Stimulated activated CD8-positive, alpha-beta memory T cell treated with anti-CD3 and anti-CD28 coated beads, Interleukin-7, amount 100 ng/mL, for 48 hours (primary cell): ENCODE results near the gene POLR3E.
"Not testable (repeated sequence)": the region's sequence is repeated elsewhere in the genome, so short reads cannot be mapped to it uniquely, and the experiment has no call there.

ENCODE experiments used
- DNase-seq, 2 donors: peaks; one replicate each; pipeline ENCODE4 v3.0.0-alpha.2; 2020; ENCODE audit warnings: low read depth in 1 of 2; ENCODE audit errors: extremely low read depth in 1 of 2

POLR3E gene

DNA sequence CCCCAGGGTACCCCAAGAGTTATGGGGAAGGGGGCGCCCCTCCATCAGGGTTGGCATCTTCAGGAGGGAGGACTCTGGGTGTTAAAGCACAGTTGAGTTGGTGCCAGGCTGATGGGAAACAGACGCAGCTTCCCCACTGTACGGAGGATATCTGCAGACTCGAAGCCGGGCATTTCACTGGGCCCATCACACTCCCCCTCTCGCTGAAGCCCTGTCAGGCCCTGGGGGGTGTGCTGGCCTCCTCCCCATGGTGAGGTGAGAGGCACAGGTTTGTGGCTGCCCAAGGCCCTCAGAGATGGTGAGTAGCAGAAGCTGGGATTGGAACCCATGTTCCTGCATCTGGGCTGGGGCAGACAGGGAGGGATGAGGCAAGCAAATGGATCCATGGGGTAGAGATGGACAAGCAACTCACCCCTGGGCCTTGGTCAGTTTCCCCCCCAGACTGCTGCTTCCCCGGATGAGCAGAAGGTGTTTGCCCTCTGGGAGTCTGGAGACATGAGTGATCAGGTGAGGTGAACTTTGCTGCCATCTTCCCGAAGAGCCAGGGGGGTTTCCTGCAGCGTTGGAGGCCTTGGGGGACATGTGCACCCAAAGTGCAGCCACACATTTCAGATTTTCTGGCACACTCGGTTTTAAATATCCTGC is 31.0 kb downstream of the POLR3E start:
- DNase-seq = no peak

DNA sequence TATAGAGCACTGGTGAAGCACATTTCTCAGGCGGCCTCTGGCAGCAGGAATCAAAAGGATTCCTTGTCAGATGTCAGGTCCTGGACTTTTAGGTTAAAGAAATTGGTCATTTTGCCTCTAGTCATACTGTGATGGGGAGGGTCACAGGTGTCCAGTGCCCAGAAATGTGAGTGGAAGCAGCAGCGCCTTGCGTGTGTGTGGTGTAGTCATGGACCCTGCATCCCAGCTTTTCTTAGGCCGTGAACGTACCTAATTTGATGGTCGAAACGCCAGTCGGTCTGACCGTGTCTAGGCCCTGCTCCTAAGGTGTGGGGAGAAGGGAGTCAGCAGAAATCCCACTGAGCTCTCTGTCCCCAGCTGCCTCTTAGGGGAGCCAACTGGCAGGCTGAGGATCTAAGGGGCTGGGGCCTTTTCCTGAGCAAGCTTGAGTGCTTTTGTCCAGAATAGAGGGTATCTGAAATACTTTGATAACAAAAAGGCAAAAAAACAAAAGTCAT is 32.0 kb downstream of the POLR3E start:
- DNase-seq = no peak

DNA sequence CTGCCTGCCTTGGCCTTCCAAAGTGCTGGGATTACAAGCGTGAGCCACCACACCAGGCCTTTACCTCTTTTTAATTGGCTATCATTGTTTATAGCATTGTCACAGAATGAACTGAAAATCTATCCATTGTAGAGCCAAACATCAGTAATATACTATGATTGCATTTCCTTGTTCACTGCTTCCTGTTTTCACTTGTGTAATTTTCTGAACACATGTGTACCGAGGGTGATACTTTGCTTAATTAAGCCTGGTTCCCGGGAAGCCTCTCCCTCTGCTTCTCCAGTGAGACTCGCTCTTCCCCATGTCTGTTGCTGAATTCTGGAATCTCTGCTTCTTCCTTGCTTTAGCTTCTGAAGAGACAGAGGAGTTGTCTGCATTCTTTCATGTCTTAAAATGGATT is 33.1 kb downstream of the POLR3E start:
- no peak for DNase-seq

DNA sequence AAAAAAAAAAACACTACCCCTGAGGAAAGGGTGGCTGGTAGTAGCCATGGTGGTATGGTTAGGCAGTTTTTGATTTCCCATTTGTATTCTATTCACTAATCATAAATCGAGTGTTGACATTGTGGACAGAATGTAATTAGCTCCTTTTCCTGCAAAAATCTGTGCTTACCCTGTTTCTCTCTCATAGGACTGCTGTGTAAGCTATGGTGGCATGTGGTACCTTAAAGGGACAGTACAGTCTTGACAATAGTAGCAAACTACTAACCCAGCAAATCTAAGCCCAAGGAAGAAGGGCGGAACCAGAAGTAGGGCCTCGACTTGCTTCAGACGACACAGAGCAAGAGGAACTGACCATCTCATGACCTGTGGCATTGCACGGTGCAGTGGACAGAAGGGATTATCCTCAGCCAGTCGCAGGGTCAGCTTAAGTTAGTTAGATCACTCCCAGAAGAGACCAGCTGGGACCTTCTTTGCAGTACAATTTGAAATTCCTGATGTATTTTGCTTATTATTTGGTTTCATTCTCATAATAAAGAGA is 36.3 kb downstream of the POLR3E start:
- DNase-seq = no peak

DNA sequence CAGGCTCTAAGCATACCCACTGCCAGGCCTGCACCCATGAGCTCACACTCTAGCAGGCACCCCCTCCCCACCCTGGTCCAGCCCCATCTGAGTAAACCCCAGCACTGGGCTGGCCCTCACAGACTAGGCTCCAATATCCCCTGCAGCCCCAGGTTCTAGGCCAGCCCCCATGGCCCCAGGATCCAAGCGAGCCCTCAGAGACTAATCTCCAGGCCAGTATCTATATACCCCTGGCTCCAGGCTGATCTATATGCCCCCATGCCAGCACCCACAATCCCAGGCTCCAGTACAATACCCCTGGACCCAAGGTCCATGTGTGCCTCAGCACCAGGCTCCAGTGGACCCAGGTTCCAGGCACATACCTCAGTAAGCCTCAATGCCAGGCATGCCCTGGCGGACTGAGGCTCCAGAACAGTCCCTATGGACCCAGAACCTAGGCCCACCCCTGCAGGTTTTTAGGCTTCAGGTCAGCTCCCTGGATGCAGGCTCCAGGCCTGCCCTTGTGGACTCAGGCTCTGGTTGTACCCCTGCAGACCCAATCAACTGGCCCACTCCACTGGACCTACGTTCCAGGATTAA is 38.5 kb downstream of the POLR3E start:
- DNase-seq = no peak

DNA sequence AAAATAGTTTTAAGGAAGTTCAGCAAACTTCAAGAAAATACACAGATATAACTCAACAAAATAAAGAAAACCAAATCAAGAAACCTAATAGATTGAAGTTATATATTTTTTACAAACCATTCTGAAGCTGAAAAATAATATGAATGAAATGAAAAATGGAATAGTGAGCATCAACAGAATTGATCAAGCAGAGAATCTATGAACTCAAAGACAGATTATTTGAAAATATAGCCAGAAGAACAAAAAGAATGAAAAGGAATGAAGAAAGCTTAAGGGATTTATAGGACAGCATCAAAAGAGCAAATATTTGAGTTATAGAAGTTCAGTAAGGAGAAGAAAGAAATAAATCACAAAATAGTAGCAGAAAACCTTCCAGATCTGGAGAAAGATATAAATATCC is 39.4 kb downstream of the POLR3E start:
- DNase-seq = no peak

DNA sequence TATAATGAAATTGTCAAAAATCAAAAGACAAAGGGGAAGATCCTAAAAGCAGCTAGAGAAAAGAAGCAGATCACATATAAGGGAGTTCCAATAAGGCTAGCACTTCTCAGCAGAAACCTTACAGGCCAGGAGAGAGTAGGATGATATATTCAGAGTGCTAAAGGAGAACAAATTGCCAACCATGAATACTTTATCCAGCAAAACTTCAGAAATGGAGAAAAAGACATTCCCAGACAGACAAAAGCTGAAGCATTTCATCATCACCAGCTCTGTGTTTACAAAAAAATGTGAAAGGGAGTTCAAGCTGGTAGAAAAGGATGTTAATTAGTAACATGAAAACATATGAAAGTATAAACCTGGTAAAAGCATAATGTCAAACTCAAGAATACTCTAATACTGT is 39.8 kb downstream of the POLR3E start:
- DNase-seq = no peak

DNA sequence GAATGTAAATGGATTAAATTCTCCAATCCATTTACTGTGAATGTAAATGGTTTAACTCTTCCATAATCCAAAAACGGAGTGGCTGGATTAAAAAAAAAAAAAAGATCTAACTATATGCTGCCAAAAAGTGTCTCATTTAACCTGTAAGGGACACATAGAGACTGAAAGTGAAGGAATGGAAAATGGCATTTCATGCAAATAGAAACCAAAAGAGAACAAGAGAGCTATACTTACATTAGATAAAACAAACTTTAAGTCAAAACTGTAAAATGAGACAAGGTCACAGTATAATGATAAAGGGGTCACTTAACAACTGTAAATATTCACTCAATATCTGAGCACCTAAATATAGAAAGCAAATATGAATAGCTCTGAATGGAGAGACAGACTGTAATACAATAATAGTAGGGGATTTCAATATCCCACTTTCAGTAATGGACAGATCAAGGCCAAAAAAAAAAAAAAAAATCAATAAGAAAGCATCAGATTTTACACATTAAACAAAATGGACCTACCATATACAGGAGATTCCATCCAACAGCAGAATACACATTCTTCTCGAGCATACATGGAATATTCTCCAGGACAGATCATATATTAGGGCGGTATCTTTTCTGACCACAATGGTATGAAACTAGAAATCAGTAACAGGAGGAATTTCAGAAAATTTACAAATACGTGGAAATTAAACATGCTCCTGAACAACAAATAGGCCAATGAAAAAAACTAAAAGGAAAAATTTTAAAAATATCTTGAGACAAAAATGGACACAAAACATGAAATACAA is 40.8 kb downstream of the POLR3E start:
- DNase-seq = no peak

DNA sequence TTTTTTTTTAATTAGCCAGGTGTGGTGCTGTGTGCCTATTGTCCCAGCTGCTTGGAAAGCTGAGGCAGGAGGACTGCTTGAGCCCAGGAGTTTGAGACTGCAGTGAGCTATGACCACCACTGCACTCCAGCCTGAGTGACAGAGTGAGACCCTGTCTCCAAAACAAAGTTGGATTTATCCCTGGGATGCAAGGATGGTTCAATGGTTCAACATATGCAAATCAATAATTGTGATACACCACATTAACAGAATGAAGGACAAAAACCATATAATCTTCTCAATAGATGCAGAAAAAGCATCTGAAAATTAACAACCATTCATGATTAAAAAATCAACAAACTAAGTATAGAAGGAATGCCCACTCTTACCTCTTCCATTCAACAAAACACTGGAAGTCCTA is 43.7 kb downstream of the POLR3E start:
- no peak for DNase-seq

DNA sequence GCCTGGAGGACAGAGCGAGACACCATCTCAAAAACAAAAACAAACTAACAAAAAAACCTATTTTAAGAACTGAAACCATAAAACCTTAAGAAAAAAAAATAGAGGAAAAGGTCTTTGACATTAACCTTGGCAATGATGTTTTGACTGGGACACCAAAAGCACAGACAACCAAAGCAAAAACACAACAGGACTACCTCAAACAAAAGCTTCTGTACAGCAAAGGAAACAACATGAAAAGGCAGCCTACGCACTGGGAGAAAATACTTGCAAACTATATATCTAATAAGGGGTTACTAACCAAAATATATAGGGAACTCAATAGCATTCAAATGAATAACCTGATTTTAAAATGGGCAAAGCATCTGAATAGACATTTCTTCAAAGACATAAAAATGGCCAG is 44.9 kb downstream of the POLR3E start:
- no peak for DNase-seq

DNA sequence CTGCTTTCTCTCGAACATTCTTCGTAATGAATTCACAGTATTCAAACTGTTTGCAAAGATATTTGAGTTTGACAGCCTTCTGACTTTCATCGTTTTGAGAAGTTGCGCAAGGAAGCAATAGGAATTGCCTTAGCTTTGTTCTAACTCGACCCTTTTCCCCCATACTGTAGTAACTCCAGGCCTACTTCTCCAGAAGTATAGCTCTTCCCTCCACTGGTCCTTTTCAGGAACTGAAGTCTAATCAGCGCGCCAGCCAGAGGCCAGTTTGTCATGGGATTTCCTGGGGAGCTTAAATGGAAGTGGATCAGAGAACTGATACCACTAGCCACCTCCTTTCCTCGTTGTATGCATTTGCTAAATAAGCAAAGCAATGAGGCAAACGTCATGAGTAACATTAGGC is 49.3 kb downstream of the POLR3E start:
- DNase-seq = no peak

DNA sequence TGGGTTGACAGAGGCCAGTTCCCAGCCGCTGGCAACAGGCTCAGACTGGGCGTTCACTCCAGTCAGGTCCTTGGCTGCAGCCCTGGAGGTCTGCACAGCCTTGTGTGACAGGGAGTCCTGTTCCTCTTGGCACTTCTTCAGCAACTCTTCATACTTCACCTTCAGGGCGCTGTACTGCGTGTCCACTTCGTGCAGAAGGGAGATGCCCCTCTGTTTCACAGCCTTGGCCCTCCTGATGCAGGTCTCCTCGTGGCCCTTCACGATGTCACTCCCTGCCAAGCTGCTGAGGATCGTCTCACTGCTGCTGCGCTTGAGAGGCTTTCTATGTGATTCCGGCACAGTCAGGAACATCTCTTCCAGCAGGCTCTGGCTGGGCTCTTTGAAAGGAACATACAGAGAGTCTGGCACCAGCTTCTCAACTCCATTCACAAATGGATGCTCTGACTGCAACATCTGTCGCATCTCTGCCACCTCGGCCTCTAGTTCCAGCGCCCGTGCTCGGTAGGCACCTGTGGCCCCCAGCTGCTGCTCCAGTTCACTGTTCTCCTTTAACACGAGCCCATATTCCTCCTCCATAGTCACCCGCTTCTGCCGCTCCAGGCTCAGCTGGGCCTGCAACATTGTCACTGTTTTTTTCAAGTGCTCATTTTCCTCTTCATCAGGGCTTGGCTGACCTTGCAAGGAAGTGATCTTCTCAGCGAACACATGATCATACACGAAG is 50.1 kb downstream of the POLR3E start:
- DNase-seq = no peak

DNA sequence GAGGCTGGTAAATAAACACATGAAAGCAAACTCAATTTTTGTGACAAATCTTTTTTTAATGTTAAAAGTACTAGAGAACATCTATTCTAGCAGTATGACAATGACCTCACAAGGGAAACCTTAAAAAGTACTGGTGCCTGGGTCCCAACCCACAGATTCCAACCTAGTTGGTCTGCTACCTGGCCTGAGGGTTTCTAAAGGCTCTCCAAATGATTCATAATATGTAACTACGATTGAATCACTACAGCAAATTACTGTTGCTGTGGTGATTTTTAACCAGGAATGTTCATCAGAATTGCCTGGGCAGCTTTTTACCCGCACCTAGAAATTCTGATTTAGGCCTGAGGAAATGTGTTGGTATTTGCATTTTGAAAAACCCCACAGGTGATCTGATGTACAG is 51.1 kb downstream of the POLR3E start:
- no peak for DNase-seq

DNA sequence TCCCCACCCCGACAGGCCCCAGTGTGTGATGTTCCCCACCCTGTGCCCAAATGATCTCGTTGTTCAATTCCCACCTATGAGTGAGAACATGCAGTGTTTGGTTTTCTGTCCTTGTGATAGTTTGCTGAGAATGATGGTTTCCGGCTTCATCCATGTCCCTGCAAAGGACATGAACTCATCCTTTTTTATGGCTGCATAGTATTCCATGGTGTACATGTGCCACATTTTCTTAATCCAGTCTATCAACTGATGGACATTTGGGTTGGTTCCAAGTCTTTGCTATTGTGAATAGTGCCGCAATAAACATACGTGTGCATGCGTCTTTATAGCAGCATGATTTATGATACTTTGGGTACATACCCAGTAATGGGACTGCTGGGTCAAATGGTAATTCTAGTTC is 53.8 kb downstream of the POLR3E start:
- not testable (repeated sequence) for DNase-seq

DNA sequence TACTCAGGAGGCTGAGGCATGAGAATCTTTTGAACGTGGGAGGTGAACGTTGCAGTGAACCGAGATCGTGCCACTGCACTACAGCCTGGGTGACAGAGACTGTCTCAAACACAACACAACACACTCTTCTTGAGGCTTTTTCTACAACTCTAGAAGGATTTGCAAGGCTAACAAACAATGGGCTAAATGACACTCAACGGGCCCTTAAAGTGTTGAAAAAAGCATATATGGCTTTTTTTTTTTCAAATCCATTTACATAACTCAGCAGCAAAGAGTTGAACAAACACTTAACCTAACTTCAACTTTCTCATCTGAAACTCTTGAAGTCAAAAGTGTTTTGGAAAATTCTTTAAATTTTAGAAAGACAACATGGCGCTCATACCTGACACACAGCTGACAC is 54.9 kb downstream of the POLR3E start:
- DNase-seq = no peak

DNA sequence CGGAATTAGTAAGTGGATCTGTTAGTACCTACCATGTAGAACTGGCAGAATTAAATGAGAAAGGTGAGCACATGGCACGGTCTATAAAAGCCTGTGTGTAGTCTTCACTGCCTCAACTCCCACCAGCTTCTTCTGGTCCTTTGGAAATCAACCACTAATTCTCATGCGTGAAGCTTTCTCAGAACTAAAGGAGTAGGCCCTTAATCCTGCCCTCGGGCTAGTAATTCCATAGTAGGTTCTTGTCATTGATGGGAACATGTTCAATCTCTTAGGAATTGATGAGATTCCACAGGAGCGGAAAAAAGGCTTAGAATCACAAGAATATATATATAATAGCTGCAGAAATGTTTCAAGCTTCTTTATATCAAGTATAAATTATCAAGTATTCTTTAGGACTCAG is 55.5 kb downstream of the POLR3E start:
- DNase-seq = no peak

DNA sequence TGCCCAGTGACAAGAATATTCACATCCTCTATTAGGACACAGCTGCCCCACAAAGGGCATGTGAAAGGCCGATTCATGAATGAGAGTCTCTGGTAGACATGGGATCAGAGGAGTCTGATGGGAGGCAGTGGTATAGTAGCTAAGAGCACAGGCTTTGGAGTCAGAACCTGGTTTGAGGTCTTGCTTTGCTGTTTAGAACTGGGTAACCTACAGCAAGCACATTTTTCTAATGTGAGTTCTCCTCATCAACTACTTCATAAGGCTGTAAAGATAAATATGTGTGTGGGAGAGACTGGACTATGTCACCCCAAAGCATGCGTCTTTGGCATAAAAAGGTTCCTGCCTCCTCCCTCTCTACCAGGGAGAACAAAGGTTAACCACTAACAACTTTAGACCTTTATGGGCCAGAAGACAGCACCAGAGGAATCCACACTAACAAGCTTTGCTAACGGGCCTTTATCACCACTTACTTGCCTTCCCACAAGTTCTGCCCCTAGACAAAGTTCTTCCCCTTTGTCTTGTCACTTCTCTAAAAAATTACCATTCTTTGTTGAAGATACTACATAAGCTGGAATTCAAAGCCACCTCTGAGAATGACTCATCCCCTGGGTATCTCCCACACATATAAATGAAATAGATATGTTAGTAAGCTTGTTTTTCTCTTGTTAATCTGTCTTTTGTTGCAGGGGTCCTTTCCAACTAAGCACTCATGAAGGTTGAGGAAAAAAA is 56.1 kb downstream of the POLR3E start:
- no peak for DNase-seq

DNA sequence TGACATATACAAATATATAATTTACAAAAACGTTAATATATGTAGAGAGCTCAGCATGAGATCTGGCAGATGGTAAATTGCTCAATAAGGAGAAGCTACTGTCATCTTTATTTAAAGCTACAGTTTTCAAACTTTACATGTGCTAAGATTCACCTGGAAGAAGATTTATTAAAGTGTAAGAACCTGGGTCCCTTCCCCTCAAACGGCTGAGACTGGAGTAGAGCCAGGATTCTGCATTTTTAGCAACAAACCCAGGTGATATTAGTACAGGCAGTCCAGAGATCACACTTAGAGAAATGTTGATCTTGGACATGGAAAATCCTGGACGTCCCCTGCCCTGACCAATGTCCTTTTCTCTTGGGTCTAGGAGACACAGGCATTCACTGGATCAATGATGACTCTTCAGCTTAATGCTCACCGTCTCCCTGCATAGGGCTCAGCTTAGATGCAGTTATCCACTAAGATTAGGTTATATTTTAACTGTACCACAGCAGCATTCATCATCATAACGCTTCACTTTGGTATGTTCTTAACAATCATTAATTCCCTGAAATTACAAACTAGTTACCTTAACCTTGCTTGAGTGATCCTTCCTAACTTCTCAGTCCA is 56.8 kb downstream of the POLR3E start:
- no peak for DNase-seq

DNA sequence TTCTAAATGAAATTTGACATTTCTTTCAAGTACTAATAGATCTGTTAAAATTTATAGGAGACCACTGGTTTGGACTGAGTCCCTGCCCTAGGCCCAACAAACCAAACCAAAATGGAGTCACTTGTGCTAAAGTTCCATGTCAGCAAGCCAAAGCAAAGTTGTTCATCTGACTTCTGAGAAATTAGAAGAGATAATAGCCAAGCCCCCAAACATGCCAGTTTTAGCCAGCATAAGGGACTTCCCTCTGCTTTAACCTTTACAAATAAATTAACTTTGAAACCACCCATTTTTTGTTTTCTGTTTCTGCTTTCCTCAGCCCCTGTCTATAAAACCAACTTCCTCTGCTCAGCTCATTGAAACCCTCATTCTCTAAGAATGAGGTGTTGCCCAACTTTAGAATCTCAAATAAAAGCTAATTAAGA is 58.3 kb downstream of the POLR3E start:
- DNase-seq = no peak
